NCI-H510A (cell line): Measurements from ENCODE around the gene PGLYRP3.
A peak's percentile ranks its signal among the peaks of the same experiment; 100 is the strongest.
"Not testable (repeated sequence)": the region's sequence is repeated elsewhere in the genome, so short reads cannot be mapped to it uniquely, and the experiment has no call there.

Source experiments
- DNase-seq: peaks from one replicate; lab custom pipeline; 2025; lab: John Stamatoyannopoulos, UW

The PGLYRP3 gene

DNA sequence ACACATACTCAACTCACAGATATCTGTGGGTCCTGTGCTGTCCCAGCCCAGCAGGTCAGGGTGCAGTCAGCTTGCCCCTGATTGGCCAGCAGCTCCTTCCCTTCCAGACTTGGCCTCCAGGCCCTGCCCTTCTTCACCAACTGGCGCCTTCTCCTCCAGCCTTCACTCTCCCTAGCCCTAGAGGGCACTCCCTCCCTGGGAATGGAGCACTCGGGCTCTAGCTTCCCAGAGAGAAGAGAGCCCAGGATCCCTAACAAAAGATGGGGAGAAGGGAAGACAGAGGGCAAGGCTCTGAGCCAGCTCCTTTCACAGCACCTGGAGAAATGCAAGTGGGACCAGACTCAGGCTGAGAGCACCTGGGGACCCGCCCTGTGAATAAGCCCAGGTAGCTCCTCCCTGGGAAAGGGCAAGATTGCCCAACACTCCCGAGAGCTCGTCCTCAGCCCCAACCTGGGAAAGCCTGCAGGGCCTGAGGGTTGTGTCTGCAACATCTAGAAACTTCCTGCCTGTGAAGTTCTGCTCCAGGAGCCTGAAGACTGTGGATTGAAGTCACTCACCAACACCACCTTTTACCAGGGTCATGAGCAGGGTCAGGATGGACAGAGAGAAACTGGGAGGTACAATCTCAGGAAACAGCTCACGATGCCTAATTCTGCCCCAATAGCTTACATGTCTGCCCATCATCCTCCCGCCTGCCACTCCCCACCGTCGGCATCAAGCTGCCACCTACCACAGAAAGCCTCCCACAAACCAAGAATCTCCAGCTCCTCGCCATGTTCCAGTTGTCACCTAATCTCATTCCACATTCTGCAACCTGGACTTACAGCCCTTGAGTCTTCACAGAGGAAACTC is 36.0 kb upstream of the PGLYRP3 start, which contains the start of gene PGLYRP4:
TSS of gene PGLYRP4 (minus strand) at position 331 of the 852 bp plus-strand sequence. CDS start 909 bp downstream, outside the sequence.
- DNase-seq: no peak

- no peak for DNase-seq
Measured at GRCh38 chr1:153347856-153348255, 35.1 kb upstream of the PGLYRP3 start.

GRCh38 chr1:153347049-153347448 is 34.3 kb upstream of the PGLYRP3 start:
- DNase-seq: not testable (repeated sequence)

DNA sequence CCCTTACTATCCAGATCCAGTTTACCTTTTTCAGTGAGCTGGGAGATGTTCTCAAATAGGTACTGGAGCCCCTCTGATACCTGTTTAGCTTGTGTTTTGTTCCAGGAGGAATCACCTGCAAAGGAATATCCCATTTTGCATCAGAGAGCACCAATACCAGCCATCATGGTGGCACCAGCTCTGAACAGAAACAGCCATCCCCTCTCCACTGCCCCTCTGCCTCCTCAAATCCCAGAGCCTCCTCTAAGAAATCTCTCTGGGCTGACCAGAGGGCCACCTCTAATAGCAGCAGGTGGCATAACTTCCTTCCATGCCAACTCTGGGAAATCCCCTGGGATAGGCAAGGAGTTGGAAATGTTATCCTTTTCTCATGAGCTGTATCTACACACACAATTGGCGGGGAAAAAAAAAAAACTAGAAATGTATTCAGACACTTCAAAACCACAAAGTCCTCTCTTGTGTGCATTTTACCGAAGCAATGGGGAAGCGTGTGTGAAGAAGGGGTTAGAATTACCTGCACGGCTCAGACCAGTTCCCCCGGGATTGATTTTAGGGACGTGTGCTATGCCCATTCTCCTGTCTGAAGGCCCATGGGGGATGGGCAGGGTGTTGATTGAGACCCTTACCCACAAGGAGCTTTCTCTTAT is 33.4 kb upstream of the PGLYRP3 start:
- peak; percentile 30 for DNase-seq

- no peak for DNase-seq
Measured at GRCh38 chr1:153345187-153346076, 32.7 kb upstream of the PGLYRP3 start.

GRCh38 chr1:153344718-153345025 is 31.9 kb upstream of the PGLYRP3 start:
- no peak for DNase-seq

DNA sequence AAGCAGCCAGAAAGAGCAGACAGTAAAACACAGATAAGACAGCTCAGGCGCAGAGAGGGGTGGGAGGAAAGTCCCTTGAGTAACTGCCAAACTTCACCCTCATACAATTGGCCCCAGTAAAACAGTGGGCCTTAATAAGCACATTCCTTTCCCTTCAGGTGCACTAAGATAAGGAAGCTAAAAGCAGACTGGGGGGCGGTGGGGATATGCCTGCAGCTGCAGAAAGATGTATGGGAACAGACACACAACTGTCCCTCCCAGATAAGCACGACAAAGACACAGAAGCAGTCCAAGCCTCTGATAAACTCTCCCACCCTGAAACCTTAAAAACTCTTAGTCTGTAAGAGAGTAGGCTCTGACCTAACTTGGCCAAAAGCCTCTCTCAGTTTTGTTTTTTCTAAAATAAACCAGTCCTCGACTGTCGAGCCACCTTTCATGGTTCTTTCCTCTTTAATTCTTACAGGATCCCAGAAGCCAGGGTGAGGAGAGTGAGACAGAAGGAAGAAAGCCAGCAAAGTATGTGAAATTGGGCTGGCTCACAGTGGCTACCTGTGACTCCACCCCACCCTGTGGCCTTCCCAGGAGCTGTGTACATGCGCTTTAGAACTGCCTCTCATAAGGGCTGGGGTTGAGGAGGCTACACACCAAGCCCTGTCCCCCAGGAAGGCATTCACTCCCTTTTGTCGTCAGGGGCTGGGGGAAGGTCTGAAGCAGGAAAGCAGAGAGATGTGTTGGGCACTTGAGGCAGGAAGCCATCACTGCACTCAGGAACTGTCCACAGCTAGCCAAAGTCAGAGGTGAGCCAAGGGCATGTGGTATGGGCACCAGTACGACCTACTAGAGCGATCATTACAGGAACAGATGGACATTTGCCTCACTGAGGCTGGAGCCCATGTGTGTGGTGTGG is 31.3 kb upstream of the PGLYRP3 start:
- no peak for DNase-seq

- DNase-seq: no peak
Measured at GRCh38 chr1:153343040-153343681, 30.4 kb upstream of the PGLYRP3 start.

DNA sequence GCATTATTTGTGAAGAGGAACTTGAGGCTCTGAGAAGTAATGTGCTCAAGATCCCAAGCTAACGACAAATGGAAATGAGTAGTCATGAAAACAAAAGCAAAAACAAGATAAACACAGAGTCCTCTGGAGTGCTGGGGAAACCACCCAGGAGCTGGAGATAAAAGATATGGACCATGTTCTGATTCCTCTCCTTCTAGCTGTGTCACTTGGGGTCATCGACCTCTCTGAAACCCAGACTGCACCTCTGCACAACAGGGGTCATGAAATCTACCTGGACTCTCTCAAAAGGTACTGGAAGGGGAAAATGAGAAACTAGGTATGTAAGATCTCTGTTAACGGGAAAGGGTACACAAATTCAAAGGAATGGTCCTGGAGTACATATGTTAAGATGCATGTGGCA is 29.4 kb upstream of the PGLYRP3 start:
- no peak for DNase-seq

DNA sequence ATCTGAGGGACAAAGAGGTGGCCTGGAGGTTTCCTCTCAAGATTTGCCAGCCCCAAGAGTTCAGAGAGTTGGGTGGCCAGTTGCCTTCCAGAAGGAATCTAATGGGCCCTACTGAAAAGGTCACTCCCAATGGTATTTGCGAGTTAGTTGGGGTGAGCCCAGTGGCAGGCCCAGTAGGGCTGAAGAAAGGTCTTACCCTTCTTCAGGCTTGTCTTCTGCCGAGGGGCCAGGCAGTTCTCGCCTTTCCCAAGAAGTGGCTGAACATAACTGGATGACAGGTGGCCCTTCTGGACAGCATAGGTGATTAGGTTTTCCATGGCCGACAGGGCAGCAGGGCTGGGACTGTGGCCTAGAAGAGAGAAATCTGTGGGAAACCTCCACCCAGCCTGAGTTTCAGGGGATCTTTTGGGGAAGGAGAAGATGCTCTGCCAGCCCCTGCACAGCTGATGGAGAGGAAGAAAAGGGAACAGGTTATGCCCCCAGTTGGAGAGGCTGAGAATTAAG is 28.7 kb upstream of the PGLYRP3 start:
- DNase-seq: no peak

GRCh38 chr1:153340356-153340755 is 27.6 kb upstream of the PGLYRP3 start:
- DNase-seq: no peak

DNA sequence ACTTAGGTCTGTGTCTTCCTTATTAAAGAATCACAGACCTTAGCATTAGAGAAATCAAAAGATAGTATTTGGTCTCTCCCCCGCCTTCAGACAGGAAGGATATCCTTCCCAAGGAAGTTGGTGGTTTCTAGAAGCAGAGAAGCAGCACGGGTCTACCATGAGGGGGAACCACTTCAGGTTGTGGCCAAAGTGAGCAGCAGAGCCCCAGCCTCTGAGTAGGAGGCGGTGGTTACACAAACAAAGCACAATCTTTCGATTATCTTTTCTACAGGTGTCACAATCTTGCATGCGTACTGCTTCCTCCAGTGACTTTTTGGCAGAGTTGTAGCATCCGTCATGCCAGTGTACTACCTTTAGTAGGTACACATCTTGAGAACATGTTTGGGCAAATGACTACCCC is 27.1 kb upstream of the PGLYRP3 start:
- DNase-seq: no peak

DNA sequence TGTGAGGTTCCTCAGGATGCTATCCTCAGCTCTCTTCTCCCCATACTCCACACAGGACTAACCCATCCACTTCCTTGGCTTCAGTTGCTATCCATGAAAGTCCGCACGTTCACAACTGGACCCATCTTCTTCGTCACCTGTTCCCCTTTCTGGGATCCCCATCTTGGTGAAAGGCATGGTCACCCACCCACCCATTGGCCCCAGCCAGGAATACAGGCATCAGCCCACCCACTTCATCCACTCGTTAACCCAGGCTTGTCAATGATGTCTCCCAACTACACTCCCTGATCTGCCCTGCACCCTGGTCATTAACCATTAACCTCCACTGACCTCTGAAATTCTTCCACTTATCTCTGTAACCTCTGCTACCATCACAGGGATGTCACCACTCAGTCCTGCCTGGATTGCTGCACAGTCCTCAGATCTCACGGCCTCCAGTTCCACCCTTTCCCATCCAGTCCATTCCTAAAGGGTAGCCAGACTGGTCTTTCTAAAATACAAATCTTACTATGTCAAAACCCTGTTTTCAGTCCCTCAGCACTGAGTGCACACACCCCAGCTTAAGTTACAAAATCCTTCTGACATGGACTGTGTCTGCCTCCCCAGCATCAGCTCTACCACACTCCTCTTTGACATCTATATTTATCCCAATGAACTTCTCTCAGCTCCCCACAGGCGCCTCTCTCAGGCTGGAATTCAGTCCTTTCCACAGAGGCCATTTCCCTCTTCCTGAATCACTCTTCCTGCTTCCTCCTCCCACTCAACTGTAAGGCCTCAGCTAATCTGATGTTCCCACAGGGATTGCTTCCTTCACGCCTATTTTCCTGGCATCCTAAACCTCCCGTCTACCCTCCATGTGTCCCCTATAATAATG is 25.5 kb upstream of the PGLYRP3 start:
- DNase-seq: no peak

DNA sequence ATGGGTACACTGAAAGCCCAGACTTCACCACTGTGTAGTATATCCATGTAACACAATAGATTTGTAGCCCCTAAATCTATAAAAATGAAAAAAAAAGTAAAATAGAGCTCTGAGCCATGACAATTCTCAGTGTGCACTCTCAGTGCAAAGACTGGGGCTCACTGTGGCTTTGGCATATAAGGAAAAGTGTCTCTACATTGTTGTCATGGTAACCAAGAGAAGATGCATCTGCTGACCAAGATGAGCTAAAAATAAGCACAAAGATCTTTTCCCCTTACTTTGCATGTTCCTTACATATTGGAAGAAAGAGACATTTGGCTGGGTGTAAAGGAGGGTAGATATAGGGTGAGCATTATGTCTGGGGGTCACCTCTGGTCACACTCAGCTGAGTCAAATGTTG is 23.9 kb upstream of the PGLYRP3 start:
- no peak for DNase-seq

- no peak for DNase-seq
Measured at GRCh38 chr1:153333902-153334301, 21.1 kb upstream of the PGLYRP3 start.

DNA sequence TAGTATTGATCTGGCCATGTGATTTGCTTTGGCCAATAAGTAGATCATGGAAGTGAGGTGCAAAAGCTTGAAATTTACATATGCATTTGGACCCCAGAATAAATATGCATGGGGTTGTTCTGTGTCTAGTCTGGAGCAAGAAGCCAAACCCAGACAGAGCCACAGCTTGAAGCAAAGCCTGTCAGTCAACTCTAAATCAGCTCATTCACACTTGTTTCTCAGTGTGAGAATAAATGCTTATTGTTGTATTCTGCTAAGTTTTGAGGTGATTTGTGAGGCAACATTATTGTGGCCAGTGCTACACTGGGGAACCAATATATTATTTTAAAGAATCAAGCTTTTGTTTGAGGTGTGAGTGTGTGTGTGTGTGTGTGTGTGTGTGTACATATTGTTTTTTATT is 12.2 kb upstream of the PGLYRP3 start:
- no peak for DNase-seq

DNA sequence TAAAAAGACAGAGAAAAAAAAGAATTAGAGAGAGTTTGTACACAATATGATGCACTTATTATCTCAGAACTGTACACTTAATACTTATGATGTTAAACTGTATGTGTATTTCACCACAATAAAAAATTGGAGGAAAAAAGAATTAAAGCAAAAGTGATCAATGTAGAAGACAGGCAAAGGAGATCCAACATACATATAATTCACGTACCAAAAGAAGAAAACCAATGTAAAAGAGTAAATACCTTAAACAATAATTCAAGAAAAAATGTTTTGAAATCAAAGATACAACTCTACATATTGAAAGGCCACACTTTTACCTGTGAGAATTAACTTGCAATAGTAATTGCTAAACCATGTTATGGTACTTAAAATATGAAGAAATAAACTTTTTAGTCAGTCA is 9.8 kb upstream of the PGLYRP3 start:
- DNase-seq: no peak

GRCh38 chr1:153318145-153318544 is 5.4 kb upstream of the PGLYRP3 start:
- DNase-seq: not testable (repeated sequence)

- not testable (repeated sequence) for DNase-seq
Measured at GRCh38 chr1:153316013-153316412, 3.3 kb upstream of the PGLYRP3 start.

DNA sequence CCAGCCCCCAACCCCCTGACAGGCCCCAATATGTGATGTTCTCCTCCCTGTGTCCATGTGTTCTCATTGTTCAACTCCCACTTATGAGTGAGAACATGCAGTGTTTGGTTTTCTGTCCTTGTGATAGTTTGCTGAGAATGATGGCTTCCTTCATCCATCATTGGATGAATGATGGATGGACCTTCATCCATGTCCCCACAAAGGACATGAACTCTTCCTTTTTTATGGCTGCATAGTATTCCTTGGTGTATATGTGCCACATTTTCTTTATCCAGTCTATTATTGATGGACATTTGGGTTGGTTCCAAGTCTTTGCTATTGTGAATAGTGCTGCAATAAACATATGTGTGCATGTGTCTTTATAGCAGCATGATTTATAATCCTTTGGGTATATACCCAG is 1.6 kb upstream of the PGLYRP3 start:
- not testable (repeated sequence) for DNase-seq
